Esophagus squamous epithelium (tissue), 4 donors: ENCODE results near the gene IL20RB.

ENCODE experiments used
- CTCF ChIP-seq, 6 experiments: fragments of 450-650 bp in 4 of 6; fragments of 200-600 bp in 2 of 6; sonication (generic) in 2 of 6; IDR thresholded peaks; one replicate each; pipeline ENCODE4 v1.5.1; 2016 to 2019; ENCODE audit warnings: antibody characterized with exemption in 6 of 6, mild to moderate bottlenecking in 4 of 6, moderate library complexity in 4 of 6
- POLR2A ChIP-seq, 4 donors: fragments of 450-650 bp; IDR thresholded peaks; one replicate each; pipeline ENCODE4 v1.6.1; 2017; ENCODE audit warnings: antibody characterized with exemption in 4 of 4, mild to moderate bottlenecking in 4 of 4, moderate library complexity in 3 of 4

GRCh38 chr3:136919799-136920580, 37.8 kb upstream of the IL20RB start:
- TF ChIP-seq CTCF (IDR thresholded peaks at IDR 0.05) (no peak), POLR2A (IDR thresholded peaks at IDR 0.05) (no peak)
